Measurements from ENCODE around the gene MFSD1.

DNA sequence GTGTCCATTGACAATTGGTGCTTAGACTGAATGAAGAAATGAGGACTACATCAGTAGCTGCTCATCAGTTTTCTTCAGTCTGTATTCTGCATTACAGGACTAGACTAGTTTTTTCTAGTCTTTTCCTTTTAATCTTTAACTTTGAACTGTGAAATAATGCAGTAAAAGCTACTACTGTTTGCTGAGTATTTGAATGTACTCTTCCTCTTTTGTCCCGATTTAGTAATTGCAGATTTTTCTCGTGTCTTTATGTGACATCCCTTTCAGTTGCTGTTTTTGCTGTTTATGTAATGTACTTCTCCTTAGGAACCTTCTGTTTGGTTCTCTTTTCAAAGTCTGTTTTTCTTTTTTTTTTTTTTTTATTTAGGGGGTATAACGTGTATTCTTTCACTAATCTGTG lies 17.4 kb downstream of the MFSD1 start:
- TF ChIP-seq, protein P1, sequence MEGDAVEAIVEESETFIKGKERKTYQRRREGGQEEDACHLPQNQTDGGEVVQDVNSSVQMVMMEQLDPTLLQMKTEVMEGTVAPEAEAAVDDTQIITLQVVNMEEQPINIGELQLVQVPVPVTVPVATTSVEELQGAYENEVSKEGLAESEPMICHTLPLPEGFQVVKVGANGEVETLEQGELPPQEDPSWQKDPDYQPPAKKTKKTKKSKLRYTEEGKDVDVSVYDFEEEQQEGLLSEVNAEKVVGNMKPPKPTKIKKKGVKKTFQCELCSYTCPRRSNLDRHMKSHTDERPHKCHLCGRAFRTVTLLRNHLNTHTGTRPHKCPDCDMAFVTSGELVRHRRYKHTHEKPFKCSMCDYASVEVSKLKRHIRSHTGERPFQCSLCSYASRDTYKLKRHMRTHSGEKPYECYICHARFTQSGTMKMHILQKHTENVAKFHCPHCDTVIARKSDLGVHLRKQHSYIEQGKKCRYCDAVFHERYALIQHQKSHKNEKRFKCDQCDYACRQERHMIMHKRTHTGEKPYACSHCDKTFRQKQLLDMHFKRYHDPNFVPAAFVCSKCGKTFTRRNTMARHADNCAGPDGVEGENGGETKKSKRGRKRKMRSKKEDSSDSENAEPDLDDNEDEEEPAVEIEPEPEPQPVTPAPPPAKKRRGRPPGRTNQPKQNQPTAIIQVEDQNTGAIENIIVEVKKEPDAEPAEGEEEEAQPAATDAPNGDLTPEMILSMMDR (IDR thresholded peaks at IDR 0.05): no peak
- no peak for TF ChIP-seq POLR2A (IDR thresholded peaks at IDR 0.05)
